ELF-1 (cell line): ENCODE results near the gene GNG12.

Source experiments
- DNase-seq: peaks from one replicate; pipeline ENCODE4 v3.0.0-alpha.2; 2016; ENCODE audit warnings: low read depth, low spot score

The GNG12 gene

DNA sequence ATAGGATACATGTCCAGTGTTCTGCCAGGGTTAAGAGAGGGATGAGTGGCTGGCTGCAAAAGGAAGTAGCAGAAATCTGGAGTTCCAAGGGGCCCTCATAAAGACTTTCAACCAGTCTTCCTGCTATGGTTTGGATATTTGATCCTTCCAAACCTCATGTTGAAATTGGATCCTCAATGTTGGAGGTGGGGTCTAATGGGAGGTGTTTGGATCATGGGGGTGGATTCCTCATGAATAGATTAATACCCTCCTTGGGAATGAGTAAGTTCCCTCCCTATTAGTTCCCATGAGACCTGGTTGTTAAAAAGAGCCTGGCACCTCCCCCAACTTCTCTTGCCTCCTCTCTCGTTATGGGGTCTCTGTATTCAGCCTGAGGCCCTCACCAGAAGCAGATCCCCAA, 10.1 kb upstream of the GNG12 start:
- DNase-seq: no peak

DNA sequence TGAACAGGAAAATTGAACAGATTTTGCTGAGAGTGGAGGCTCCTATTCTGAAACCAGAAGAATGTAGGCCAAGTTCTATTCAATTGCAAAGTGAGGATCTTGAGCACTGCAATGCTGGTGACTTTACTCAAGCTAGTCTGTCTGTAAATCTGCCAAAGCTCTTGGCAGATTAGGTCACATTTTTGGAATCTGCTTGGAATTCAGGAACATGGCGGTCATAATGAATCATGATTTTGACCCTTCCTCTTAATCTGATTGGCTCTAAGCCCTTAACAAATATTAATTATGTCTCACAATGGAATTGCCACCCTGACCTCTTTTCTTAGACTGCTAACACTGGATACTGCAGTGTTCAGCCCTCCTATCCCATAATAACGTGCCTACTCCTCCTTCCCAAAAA, 7.2 kb upstream of the GNG12 start:
- no peak for DNase-seq

DNA sequence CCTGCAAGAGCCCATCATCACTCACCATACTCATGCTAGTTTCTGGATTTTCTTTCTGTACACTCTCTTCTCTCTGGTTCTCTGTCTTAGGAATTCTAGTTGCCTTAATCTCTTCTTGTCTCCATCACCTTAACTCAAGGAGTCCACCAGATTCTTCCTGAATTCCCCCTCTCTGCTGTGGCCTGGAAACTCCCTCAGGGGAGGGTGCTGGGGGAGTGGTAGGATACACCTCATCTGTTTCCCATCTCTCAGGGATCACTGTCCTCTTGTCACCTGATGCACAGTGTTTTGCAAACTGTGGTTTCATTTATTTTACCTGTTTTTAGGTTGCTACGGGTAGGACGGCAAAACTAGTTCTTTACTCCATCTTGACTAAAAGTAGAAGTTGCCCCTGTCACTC, 6.6 kb upstream of the GNG12 start:
- no peak for DNase-seq

DNA sequence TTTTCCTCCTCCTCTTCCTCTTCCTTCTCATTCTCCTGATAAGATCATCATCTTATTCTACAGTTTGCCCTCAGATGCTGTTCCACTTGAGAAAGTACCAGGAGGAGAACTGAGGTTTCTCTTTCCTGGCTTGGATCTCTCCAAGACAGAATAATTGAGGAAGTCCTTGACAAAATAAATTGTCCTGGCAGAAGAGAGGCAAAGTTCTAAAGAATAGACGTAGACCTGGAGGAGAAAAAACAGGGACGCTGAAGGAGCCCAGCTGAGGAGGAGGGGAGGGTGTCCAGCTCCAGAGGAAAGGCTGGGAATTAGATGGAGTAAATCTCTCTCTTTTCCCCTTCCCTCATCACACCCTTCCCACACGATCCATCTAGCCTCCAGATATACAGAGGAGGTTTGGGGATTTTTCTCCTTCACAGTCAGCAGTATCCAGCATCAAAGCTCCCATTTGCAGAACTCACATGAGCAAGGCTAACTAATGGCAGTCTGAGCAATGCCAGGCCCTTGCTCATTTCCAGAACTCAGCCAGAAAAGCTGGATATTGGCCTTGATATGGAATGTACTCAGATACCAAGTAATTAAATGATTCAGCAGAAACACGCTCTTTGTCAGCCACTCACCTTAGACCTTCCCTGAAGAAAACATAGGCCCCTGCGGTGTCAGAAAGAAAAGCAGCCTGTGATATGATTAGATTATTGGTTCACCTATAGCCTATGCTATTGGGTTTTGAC, 5.1 kb upstream of the GNG12 start:
- no peak for DNase-seq

DNA sequence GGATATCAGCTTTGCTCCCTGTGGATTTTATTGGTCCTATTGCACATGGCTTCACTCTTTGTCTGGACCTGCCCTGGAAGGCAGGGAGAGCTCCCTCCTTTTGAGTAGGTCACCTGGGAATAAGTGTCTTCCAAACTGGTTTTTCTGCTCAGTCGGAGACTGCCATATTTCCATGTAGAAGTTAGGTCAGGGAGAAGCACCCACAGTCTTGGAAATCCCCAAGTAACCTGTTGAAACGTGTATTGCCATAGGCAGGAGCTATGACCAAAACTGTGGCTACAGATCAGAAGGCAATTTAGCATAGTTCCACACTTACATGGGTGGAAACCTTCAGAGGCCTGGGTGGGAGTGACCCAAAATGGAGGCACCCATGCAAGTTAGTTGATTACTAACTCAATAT, 3.5 kb upstream of the GNG12 start:
- no peak for DNase-seq

DNA sequence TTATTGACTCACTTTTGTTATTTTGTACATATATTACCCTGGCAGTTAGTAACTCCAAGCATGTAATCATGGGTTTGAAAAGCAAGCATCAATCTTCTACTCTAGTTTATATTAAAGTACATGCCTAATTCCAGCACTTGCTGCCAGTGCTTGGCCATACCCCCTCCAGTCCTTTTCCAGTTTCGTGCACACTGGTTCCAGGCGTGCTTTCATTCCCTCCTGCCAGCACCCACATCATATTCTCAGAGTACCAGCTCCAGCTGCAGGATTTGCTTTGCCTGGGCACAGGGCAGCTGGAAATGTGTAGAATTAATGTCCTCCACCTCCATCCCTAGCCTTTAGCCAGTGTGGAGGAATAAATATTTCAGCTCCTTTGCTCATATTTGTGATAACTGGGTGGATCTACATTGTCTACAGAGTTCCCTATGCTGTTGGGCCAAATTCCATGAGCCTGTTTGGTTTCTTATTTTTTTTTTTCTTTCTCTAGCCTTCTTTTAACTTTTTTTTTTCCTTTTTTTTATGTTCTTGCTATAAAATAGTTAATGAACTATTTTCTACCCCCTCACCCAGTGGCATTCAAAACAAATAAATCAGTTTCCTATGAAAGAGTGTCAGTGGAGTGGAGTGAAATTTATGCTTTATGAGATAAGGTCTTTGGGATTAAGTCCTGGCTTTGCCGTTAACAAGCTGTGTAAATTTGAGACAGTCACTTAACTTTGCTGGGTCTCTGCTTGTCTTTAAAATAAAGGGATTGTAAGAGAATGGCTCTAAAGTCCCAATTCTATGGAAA, 2.6 kb upstream of the GNG12 start:
- DNase-seq: no peak

DNA sequence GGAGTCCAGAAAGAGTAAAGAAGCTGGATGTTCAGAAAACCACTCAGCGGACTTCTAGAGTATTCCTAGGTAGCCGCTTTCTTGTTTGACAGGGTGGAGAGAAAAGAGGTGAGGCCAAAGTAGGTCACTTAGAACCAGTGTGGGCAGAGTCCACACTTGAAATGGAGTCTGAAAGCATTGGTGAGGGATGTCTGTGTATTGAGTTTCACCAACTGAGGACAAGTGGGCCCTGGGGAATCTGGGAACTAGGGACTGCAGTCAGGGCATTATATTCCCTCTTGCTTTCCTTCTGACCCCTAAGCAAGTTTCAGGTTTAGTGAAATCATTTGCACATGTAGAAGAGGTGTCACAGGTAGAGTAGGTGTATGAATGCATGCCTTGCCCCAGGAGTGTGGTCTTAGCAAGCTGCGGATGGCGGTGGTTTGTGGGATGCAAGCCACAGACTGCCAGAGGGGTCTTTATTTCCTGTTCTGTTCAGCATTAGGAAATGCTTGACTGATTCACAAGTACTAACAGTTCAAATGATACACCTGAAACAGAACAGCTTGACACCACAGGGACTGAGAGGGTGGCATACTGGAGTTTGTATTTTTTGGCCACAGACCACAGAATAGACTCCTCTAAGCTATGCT, 1.1 kb upstream of the GNG12 start:
- DNase-seq: no peak

DNA sequence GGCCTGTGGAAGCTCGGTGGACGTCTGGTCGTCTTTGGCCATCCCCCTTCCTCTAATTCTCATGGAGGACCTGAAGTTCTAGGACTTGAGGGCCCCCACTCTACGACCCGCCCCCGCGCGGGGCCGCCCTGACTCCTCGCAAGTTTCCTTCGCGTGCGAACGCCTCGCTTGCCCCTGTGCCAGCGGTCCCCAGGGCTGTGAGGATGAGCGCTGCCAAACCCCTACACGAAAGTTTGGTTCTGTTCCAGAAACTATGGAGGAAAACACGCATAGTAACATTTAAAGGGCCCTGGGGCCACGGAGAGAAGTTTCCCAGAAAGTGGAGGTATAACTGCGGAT, 304 bp upstream of the GNG12 start:
- no peak for DNase-seq

DNA sequence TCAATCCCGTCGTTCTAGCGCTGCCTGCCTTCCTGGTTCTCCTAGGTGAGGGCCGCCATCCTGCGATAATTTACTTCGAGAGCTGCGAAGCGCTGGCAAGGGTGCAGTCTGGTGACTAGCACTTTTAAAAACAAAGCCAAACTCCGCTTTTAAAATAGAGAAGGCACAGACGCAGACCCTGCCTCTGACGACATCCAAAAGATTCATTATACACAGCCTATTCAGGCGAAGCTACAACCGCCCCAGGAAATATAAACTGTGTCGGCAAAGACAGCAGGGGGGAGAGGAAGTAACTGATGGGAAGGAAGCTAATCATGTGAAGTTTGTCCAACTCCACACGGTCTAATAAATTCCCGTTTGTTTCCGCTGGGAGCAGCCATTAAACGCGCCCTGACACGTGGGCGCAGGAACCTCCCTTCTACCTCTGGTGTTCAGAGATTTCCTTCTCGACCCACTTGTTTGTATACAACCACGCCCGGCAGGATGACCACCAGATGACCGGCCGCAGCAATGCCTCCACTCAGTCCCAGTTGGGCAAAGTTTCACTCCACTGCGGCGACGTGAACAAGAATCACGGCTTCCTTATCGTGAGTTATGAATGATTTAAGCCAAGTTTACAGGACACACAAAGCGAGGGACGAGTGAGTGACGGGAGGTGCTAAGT, 1.3 kb downstream of the GNG12 start:
- DNase-seq: peak; percentile 68

DNA sequence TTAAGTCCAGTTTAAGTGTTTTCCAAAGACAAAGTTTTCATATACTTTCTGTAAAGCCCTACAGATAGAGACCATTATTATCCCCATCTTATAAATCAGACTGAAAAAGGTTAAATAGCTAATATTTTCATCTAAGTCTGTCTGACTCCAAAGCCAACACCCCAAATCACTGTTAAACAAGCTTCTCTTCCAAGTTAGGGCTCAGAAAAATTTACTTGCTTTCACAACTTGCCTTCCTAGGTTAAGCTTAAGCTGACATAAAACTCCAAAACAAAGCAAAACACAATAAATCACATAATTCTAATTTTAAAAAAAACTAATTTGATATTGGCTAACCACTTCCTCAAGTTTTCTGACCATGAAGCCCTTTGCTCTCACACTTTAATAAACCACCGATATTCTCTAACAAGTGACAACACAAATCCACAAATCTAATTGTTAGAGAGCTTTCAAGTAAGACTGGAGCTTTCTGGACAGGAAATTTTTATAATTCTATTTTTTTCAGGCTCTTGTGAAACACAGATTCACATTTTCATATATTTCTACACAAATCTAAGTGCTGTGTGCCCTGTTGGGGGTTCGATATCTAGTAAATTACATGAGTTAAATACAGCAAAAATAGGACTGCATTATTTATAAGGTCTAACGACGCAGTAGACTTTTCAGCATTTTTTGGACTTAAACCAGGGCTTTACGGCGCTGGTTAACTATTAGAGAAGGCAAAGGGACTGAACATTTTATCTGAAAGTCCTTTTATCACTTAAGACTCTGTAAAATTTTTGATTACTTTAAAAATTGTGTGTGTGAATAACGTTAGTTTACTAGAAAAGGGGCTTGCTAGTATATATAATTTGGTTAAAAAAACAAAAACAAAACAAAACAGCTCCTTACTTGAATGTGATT, 2.1 kb downstream of the GNG12 start:
- DNase-seq: no peak

DNA sequence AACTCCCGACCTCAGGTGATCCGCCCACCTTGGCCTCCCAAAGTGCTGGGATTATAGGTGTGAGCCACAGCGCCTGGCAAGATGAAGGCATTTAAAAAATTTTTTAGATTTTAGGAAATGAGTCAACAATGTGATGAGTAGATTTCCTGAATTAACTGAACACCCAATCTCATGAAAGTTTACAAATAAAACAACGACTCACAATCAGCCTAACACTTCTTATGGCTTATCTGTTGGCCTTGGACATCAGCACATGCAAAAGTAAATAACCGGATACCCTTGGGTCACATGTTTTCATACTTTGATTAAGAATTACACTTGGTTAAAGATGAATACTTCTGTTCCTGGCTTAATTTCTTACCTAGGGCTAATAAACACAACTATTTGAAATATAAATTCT, 3.0 kb downstream of the GNG12 start:
- DNase-seq: no peak

DNA sequence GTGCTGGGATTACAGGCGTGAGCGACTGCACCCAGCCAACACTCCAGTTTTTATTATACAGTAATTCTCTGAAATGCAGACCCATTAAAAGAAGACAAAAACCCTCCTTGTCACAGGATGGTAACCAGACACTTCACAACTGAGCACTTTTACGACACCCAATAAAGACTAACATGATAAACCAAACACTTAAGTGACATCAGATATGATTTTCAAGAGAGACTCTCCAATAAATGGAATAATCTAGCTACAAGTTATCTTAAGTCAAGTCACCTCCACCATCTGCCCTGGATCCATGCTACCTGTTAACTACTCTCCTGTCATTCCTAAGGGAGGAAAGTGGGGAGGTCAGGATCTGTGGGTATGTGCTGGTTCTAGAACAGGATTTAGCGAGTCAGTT, 5.6 kb downstream of the GNG12 start:
- DNase-seq: peak; percentile 14

DNA sequence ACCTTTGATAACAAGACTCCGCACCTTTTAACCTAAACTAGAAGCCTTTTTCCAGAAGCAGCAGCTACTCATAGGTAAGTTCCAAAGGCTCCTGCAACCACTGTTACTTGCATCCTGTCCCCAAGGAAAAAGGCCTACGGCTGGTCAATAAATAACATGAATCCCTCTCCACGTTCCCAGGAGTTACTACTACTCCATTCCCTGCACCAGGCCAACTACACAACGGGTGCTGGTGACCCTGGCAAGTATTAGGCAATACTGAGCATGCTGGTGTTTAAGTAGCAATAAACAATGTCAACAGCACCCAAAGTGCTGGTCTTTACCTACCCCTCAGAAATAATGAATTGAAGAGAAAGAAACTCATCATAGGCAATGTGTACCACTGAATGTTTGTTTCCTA, 7.7 kb downstream of the GNG12 start:
- DNase-seq: no peak

DNA sequence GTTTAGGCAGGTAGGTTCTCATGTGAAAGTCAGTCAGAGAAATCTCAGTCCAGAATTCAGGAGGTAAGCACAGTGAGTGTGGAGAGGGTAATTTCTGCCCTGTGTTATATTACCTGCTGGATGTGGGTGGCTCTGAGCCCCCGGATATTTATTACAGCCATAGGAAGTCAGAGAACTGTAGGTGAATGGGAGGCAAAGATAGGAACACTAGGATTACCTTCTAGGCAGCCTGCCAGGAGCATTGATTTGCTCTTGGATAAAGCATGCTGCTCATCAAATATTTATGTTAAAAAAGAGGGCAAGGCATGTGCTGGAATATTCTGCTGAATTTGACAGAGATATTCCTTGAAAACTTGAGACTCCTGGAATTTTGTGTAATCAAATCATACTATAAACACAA, 8.5 kb downstream of the GNG12 start:
- no peak for DNase-seq

DNA sequence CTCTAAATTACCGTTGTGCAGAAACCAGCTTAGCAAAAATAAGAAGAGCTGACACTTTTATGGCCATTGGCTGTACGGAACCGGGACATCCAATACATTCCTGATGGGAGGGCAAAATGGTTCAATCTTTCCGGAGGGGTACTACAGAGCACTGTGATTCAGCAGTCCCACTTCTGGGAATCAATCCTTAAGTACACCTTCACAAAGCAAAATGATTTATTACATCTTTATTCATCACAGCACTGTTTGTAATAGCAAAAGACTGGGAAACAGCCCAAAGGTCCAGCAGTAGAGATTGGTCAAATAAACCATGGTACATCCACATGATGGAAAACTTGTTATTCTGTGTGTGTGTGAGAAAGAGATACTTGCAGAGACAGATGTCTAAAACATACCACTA, 9.7 kb downstream of the GNG12 start:
- no peak for DNase-seq

DNA sequence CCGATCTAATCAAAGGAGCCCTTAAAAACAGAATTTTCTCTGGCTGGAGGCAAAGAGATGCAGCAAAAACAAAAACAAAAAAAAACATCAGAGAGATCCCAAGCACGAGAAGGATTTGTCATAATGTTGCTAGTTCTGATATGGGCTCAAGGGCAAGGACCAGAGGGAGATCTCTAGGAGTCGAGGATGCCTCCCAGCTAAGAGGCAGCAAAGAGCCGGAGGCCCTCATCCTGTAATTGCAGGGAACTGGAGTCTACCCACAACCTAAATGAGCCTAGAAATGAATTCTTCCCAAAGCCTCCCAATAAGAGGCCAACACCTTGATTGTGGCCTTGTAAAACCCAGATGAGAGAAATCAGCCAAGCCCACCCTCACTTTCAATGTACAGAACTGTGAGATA, 12.0 kb downstream of the GNG12 start:
- DNase-seq: no peak

DNA sequence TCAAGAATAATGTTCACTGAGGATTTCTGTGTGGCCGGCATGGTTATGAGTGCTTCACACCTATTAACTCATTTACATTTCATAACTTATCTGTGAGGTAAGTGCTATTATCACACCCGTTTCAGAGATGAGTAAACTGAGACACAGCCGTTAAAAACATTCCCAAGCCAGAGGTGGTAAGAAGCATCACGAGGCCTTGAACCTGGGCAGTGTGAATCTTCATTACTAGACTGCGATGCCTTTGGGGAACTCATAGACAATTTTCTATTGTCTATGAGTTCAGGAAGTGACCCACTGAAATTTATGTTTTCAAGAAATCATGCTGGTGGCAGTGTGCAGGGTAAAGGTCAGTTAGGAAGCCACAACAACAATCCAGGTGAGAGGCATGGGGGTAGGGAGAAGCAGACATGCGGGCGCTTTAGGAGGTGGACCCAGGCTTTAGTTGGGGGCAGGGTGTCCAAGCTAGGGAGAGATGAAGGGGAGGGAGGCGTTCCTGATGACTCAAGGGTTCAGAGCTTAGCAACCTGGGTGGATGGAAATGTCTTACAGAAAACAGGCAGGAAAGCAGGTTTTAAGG, 14.5 kb downstream of the GNG12 start:
- no peak for DNase-seq

DNA sequence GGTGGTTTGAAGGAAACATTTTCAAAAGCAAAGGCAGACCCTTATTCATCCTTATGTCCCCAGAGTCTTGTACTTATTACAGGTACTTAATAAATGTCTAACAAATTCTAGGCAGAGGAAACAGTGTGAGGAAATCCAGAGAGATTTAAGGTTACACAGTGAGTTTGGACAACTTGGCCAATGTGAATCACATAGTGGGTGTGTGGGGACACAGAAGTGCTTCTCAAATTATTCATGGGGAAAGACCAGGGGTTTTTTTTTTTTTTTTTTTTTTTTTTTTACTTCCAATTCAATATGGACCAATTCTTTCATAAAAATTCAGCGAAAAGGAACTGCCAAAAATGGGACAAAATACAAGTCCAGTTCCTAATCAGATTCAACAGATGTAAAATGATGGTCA, 15.1 kb downstream of the GNG12 start:
- no peak for DNase-seq

DNA sequence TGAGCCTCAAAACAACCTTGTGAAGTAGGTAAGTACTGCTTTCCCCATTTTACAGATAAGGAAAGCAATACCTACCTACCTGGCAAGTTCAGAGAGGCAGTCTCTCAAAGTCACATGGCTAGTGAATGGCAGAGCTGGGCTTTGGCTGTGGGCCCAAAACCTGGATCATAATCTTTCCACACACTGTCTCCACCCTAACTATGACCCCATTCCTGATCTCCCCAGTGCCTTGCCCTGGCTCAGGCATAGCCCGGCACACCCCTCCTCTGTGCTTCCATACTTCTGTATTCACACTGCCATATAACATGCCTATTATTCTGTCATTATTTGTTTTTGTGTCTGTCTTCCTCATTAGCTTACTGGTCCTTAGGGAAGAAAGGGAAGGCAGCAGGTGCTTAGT, 15.9 kb downstream of the GNG12 start:
- DNase-seq: no peak

DNA sequence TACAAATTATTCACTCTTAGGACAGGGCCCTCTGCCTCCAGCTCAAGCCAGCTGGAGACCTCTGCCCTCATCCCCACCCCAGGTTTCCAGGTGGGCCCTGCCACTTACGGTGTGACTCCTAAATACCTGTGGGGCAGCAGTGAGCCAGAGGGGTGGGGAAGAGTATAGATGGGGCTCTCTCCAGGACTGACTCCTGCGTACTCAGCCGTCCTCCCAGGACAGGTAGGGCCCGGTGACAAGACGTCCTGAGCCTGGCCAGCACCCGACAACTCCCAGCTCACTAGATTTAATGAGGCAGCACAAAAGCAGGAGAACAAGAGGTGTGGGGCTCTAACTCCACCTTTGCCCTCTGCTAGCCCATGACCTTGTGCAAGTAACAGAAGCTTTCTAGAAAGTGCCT, 16.8 kb downstream of the GNG12 start:
- DNase-seq: no peak

DNA sequence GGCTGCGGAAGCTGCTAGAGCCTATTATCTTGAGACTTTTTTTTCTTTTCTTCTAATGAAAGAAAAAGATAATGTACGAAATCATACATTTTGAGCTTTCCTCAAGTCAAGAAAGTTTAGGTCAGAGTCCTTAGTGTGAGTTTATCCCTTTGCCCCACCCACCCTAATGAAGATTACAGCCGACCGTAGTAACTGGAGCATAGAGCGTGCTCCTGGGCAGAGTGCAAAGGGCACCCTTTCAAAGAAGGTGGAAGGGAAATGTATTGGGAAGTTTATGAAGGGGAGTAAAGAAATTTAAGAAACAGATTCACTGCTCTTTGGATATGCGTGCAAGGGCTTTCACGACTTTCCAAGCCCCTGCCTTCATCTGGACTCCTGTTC, 17.2 kb downstream of the GNG12 start:
- no peak for DNase-seq
